ENCODE measurements around the gene ATP5F1E. TPM values are rescaled to one million over a fixed set of nuclear protein-coding genes. Genes with fewer than 3 reads are reported as not detected.
A peak's percentile ranks its signal among the peaks of the same experiment; 100 is the strongest.

The ATP5F1E gene
- total RNA-seq, 4 donors from 2014 or later, result 15.1 to 35.2 (median 27.7) TPM

GRCh38 chr20:59006864-59007664 lies 25.1 kb downstream of the ATP5F1E start, which contains the start of gene CTSZ:
Gene CTSZ (minus strand): TSS chr20:59007254. CDS start chr20:59007128, 126 bp downstream.
- 3 to 11% methylated on average over 20 to 21 of the region's 82 CpGs for WGBS, 2 donors
- DNase-seq (ENCODE audit: low spot score in 2 of 2), result peak in 1 of 2 donors; percentile 30
- no peaks in the 10 kb centered on the region for H3K9me3 ChIP-seq
- peak within 1 kb of the TSS; percentile 65 to 89 (median 79) for H3K4me3 ChIP-seq
- H3K27me3 ChIP-seq, result no peaks in the 10 kb centered on the region
- peaks cover 0 to 66% (median 42%) of the 10 kb centered on the region in 4 donors for H3K4me1 ChIP-seq
- TF ChIP-seq EP300 (IDR thresholded peaks at IDR 0.05) (no peak), POLR2A (IDR thresholded peaks at IDR 0.05) (peak in 1 of 2 donors; percentile 39), CTCF (IDR thresholded peaks at IDR 0.05) (peak in 1 of 5 experiments; percentile 9)
- peak within 1 kb of the TSS; percentile 81 to 96 (median 92) for H3K27ac ChIP-seq
- H3K36me3 ChIP-seq, result peaks cover 0 to 13% (median 0%) of the 10 kb centered on the region in 3 donors

GRCh38 chr20:59006167-59006863 lies 25.8 kb downstream of the ATP5F1E start:
- H3K4me3 ChIP-seq, result peak overlapping the region; percentile 65 to 89 (median 79)
- H3K27me3 ChIP-seq, result no peaks in the 10 kb centered on the region
- H3K9me3 ChIP-seq, result no peaks in the 10 kb centered on the region
- peak in 1 of 2 donors; percentile 14 for DNase-seq (ENCODE audit: low spot score in 2 of 2)
- H3K27ac ChIP-seq, result peak overlapping the region; percentile 81 to 96 (median 92)
- TF ChIP-seq POLR2A (IDR thresholded peaks at IDR 0.05), result no peak
- TF ChIP-seq CTCF (IDR thresholded peaks at IDR 0.05), result no peak
- no peak for TF ChIP-seq EP300 (IDR thresholded peaks at IDR 0.05)
- peaks cover 0 to 21% (median 5%) of the 10 kb centered on the region in 3 donors for H3K36me3 ChIP-seq
- peaks cover 0 to 63% (median 41%) of the 10 kb centered on the region in 4 donors for H3K4me1 ChIP-seq
- WGBS, 2 donors, result 40 to 64% methylated on average over 12 to 17 of the region's 29 CpGs

- DNase-seq (ENCODE audit: low spot score in 2 of 2), result peak in 1 of 2 donors; percentile 6
- TF ChIP-seq POLR2A (IDR thresholded peaks at IDR 0.05), result no peak
- no peak for TF ChIP-seq EP300 (IDR thresholded peaks at IDR 0.05)
- no peak for TF ChIP-seq CTCF (IDR thresholded peaks at IDR 0.05)
- 76 to 83% methylated on average over 3 of the region's 3 CpGs for WGBS, 2 donors
- no peaks in the 10 kb centered on the region for H3K27me3 ChIP-seq
- H3K4me1 ChIP-seq, result peaks cover 0 to 56% (median 36%) of the 10 kb centered on the region in 4 donors
- no peaks in the 10 kb centered on the region for H3K9me3 ChIP-seq
- H3K4me3 ChIP-seq, result peak overlapping the region; percentile 65 to 89 (median 79)
- H3K27ac ChIP-seq, result peak overlapping the region; percentile 81 to 96 (median 92)
- peaks cover 0 to 28% (median 9%) of the 10 kb centered on the region in 3 donors for H3K36me3 ChIP-seq
Observed at GRCh38 chr20:59005523-59006166, 26.5 kb downstream of the ATP5F1E start.

- Histone ChIP-seq H3K4me3 (peak overlapping the region in 2 of 4 donors; percentile 73 to 89), H3K36me3 (peaks cover 0 to 35% (median 9%) of the 10 kb centered on the region in 3 donors), H3K4me1 (peaks cover 0 to 49% (median 33%) of the 10 kb centered on the region in 4 donors), H3K9me3 (no peaks in the 10 kb centered on the region), H3K27ac (peak overlapping the region; percentile 81 to 96 (median 92)), H3K27me3 (no peaks in the 10 kb centered on the region)
- peak; percentile 18 to 55 for DNase-seq (ENCODE audit: low spot score in 2 of 2)
- TF ChIP-seq POLR2A (IDR thresholded peaks at IDR 0.05) (no peak), CTCF (IDR thresholded peaks at IDR 0.05) (no peak), EP300 (IDR thresholded peaks at IDR 0.05) (peak in 1 of 2 donors; percentile 25)
- 38 to 50% methylated on average over 17 of the region's 17 CpGs for WGBS, 2 donors
Observed at GRCh38 chr20:59004763-59005522, 27.2 kb downstream of the ATP5F1E start.
